HG02973 (cell line): ENCODE data around the gene OR8G1.
"Not testable (repeated sequence)": the region's sequence is repeated elsewhere in the genome, so short reads cannot be mapped to it uniquely, and the experiment has no call there.

Experiments used
- ATAC-seq: cut with Tn5 transposase; IDR thresholded peaks from one replicate; pipeline ENCODE4 v1.9.1; 2021; ENCODE audit warnings: moderate library complexity; ENCODE audit not compliant: unreplicated experiment

Gene OR8G1

GRCh38 chr11:124240621-124241397 is at the start of gene OR8G1:
Gene OR8G1, plus strand, starts transcription at chr11:124241095. Its CDS starts 8,581 bp downstream, at chr11:124249676.
- ATAC-seq: no peak

GRCh38 chr11:124193221-124194010 is 47.5 kb upstream of the OR8G1 start:
- ATAC-seq: peak; percentile 62

DNA sequence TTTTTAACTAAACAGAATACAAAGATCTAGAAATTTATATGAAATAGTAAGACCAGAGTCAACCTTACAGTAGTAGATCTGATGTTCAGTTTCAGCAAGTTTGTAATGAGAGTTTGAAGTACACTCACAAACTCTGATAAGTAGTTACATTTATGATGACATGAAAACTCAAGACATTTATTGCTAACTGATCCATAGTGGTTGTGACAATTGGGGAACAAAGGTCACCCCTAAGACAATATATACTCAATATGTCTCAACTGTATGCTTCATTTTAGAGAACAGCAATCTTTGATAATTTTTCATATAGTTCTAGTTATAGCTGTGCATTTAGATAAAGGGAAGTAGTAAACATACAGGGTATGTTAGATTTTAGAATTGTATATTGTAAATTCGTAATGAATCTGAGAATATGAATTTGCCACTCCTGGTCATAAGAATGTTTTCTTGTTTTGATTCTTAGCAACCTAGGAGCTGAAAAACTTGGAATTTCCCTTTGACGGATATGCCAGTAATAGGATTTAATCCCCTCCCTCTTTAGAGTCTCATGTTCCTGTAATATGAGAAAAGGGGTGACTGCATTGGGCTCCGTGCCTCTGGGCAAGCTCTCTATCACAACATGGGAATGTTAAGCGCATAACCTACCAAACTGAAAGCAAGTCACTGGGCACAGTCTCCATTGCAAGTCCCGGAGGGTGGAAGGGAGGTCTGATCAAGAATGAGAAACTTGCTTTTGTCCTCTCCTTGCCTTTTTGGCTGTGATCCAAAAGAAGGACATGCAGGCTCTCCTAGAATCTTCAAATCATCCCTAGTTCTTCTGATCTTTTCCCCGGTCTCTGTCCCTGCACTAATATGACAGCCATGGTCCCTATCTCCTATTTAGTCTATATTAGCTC is 46.4 kb upstream of the OR8G1 start:
- no peak for ATAC-seq

DNA sequence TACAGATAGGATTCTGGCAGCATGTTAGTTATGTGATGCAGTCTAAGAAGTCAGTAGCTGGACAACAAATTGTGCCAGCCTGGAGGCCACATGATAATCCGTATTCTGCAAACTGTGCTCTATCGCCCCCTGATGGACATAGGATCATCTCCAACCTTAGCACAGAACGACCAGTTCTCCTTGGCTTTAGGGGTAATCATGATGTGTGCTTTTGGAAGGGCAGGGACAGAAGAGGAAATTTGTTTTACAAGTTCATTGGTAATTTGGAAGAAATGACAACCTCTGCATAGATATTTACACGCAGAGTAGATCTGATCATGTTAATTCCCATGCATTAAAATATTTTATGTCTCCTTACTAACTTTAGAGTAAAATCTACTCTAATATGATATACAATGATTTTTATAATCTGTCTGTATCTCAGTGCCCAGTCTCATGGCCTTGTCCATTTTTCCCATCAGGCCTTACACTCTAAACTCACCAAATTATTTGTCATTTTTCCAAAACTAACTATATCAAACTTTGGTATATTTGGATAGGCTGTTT is 45.6 kb upstream of the OR8G1 start:
- peak; percentile 78 for ATAC-seq

GRCh38 chr11:124197999-124198398 is 42.9 kb upstream of the OR8G1 start:
- no peak for ATAC-seq

DNA sequence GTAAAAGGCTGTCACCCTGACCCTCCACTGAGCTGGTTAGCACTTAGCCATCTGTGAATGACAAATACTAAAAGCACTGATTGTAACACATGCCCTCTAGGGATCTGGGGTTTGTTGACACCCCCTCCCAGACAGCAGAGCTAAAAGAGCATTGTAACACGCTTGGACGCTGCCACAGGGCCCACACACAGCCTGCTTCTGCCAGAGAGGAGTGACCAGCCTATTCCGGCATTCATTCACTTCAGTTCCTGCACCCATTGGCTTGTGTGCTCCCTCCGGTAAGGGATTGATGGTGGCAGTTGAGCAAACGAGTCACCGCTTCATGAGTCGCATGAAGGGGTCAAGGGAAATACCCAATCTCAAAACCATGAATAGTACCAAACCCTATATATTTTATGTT is 42.0 kb upstream of the OR8G1 start:
- no peak for ATAC-seq

DNA sequence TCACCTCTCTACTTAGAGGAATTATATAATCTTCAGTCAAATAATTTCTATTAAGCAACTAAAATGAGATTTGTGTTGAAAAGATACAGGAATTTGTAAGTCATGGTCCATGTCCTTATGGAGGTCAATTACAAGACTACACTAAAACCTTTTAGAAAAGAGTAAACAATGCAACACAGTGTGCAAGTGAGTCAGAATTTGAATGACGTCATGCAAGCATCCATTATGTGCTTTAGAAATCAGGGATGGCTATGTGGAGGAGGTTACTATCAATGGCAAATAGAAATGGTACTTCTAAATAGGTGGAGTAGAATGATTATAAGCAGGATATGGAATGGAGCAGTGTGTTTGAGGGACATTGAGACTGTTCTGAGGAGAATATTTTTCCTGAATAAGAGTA is 41.2 kb upstream of the OR8G1 start:
- ATAC-seq: no peak

- no peak for ATAC-seq
Measured at GRCh38 chr11:124200671-124201070, 40.2 kb upstream of the OR8G1 start.

- no peak for ATAC-seq
Measured at GRCh38 chr11:124202951-124203350, 37.9 kb upstream of the OR8G1 start.

GRCh38 chr11:124204008-124204407 is 36.9 kb upstream of the OR8G1 start:
- ATAC-seq: no peak

DNA sequence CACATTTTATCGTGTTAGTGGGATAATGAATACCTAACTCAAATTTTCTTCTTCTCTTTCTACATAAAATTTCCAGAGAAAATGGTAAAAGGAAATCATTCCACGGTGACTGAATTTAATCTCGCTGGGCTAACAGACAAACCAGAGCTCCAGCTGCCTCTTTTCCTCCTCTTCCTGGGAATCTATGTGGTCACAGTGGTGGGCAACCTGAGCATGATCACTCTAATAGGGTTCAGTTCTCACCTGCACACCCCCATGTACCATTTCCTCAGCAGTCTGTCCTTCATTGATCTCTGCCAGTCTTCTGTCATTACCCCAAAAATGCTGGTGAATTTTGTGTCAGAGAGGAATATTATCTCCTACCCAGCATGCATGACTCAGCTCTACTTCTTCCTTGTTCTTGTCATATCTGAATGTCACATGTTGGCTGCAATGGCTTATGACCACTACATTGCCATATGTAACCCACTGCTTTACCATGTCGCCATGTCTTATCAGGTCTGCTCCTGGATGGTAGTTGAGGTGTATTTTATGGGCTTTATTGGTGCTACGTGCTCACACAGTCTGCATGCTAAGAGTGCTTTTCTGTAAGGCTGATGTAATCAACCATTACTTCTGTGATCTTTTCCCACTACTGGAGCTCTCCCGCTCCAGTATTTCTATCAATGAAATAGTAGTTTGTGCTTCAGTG is 33.6 kb upstream of the OR8G1 start:
- ATAC-seq: no peak

DNA sequence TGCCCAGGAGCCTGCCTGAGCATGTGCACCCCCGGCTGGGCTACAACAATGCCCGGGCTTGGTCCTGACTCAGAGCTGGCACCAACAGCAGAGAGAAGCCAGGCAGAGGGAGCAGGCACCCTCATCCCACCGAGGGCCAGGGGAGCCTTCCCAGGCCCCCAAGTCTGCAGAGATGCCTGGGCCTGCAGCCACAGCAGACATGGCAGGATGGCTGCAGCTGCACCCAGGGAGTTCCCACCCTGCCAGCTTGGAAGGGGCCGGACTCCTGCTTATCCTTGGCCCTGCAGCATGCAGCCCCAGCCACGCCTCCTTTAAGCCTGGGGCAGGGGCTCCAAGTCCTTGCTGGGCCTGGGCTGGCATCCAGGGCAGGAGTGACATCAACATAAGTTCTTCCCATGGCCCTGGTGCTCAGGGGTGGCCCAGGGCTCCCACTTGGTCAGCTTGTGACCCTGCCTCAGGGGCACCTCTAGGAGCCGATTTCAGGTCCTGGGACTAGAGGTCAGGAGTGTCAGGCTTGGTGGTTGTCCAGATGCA is 31.0 kb upstream of the OR8G1 start:
- no peak for ATAC-seq

DNA sequence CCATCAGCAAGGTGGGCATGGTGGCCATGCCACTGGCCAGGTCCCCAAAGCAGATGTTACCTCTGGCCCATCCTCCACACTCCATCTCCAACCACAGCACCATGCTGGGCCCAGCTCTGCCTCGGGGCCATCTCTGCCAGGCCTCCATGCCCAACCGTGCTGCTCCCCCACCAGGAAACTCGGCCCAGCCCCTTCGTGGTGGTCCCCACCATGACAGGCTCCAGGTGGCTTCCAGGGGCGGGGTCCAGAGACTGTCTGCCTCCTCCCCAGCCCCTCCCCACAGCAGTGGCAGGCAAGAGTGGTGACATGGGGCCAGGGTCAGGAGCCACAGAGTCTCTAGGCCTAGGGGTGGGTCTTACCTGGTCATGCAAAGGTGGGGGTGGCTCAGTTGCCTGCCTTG is 30.5 kb upstream of the OR8G1 start:
- no peak for ATAC-seq

- no peak for ATAC-seq
Measured at GRCh38 chr11:124211321-124211720, 29.6 kb upstream of the OR8G1 start.

DNA sequence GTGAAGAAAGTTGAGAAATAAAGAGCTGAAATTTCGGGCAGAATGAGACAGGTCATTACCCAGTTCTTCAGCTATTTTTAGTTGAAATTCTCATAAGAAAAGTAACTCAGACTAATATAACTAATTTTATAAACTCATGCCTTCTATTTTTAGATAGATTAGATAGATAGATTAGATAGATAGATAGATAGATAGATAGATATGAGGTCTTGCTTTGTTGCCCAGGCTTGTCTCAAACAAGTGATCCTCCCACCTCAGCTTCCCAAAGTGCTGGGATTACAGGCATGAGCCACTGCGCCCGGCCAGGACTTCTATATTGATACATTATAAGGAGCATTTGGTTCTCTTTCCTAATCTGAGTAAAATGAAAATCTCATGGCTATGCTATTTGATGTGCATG is 26.9 kb upstream of the OR8G1 start:
- ATAC-seq: no peak

GRCh38 chr11:124219126-124219525 is 21.8 kb upstream of the OR8G1 start:
- ATAC-seq: no peak

DNA sequence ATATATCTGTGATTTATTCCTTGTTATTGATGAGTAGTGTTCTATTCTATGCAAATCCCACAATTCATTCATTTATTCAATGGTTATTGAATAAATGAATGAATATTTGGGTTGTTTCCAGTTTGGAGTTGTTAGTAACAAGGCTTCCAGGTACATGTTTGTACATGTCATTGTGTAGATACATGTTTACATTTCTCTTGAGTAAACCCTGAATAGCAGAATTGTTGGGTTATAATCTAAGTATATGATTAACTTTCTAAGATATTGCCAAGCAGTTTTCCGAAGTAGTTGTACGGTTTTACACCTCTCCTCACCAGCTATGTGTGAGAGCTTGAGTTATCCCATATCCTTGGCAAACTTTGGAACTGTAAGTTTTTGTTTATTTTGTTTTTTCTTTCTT is 18.5 kb upstream of the OR8G1 start:
- no peak for ATAC-seq

DNA sequence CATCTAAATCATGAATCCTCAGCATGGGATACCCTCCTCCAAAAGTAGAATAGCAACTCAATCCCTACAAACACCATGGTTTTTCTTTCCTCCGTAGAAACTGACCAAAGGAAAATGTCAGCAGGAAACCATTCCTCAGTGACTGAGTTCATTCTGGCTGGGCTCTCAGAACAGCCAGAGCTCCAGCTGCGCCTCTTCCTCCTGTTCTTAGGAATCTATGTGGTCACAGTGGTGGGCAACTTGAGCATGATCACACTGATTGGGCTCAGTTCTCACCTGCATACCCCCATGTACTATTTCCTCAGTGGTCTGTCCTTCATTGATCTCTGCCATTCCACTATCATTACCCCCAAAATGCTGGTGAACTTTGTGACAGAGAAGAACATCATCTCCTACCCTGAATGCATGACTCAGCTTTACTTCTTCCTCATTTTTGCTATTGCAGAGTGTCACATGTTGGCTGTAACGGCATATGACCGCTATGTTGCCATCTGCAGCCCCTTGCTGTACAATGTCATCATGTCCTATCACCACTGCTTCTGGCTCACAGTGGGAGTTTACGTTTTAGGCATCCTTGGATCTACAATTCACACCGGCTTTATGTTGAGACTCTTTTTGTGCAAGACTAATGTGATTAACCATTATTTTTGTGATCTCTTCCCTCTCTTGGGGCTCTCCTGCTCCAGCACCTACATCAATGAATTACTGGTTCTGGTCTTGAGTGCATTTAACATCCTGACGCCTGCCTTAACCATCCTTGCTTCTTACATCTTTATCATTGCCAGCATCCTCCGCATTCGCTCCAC is 16.1 kb upstream of the OR8G1 start:
- not testable (repeated sequence) for ATAC-seq

GRCh38 chr11:124225471-124225870 is 15.4 kb upstream of the OR8G1 start:
- no peak for ATAC-seq
